Erythroblast (primary cell): Measurements from ENCODE around the gene RANBP17.

ENCODE experiments used
- GATA1 ChIP-seq: IDR thresholded peaks from 2 replicates; pipeline ENCODE4 v1.6.1; 2011; ENCODE audit warnings: low read depth, mild to moderate bottlenecking, control low read depth, low read length, moderate library complexity
- POLR2A ChIP-seq: IDR thresholded peaks from 2 replicates; pipeline ENCODE4 v1.6.1; 2011; ENCODE audit warnings: mild to moderate bottlenecking, low read length

DNA sequence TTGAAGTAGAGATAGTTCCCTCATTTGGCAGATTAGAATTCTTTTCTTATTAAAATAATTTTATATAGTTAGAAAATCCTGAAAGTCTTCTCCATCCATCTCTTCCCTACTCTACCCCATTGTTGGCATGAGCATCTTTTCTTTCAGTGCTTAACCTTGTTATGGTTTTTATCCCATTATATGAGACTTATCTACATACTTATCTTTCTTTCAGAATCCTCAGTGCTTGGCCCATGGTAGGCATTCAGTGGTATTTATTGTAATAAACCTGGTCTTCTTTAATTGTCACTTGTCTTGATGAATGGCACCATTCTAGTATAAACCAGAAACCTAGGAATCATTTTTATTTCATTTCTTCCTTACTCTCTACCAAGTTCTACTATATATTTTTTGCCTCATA, 277.4 kb downstream of the RANBP17 start:
- TF ChIP-seq POLR2A (no peak), GATA1 (no peak)
